ENCODE results near the gene NHLRC4.

The NHLRC4 gene

GRCh38 chr16:606656-607307, 40.0 kb downstream of the NHLRC4 start:
- no peak for DNase-seq

GRCh38 chr16:608019-608418, 41.2 kb downstream of the NHLRC4 start:
- DNase-seq: no peak

- no peak for DNase-seq
These were observed 42.5 kb downstream of the NHLRC4 start for GRCh38 chr16:609316-609715.

- no peak for DNase-seq
These were observed 43.2 kb downstream of the NHLRC4 start for GRCh38 chr16:609984-610383.

GRCh38 chr16:610513-611381, 43.9 kb downstream of the NHLRC4 start:
- no peak for DNase-seq

- DNase-seq: no peak
These were observed 48.3 kb downstream of the NHLRC4 start for GRCh38 chr16:615122-615521.

GRCh38 chr16:616733-617586, 50.2 kb downstream of the NHLRC4 start:
- no peak for DNase-seq

- DNase-seq: no peak
These were observed 51.0 kb downstream of the NHLRC4 start for GRCh38 chr16:617855-618254.
